SK-N-SH treated with all-trans-retinoic acid at 6 μM for 48 hours (cell line): Measurements from ENCODE around the gene TBC1D25.

Source experiments
- ATAC-seq: fragments of 200-7000 bp; cut with Tn5 transposase; 3 replicates; pipeline ENCODE4 v1.9.1; 2020; ENCODE audit warnings: mild to moderate bottlenecking, moderate library complexity
- BACH2 ChIP-seq: fragments of 250-450 bp; sonication (Bioruptor Pico); IDR thresholded peaks from 2 replicates; pipeline ENCODE4 v1.9.0; 2021; ENCODE audit warnings: mild to moderate bottlenecking, borderline replicate concordance
- CSDC2 ChIP-seq: fragments of 250-450 bp; sonication (Bioruptor Pico); IDR thresholded peaks from 2 replicates; pipeline ENCODE4 v1.5.0; 2020; ENCODE audit warnings: mild to moderate bottlenecking, moderate library complexity
- ESRRG ChIP-seq: fragments of 250-450 bp; sonication (Bioruptor Pico); IDR thresholded peaks from 2 replicates; pipeline ENCODE4 v1.6.1; 2021; ENCODE audit warnings: mild to moderate bottlenecking
- GLIS3 ChIP-seq: fragments of 250-450 bp; sonication (Bioruptor Pico); IDR thresholded peaks from 2 replicates; pipeline ENCODE4 v1.5.0; 2020; ENCODE audit warnings: mild to moderate bottlenecking, moderate library complexity
- ISL1 ChIP-seq: fragments of 250-450 bp; sonication (Bioruptor Pico); IDR thresholded peaks from 2 replicates; pipeline ENCODE4 v2.1.2; 2022; ENCODE audit warnings: mild to moderate bottlenecking, moderate library complexity
- OSR1 ChIP-seq: fragments of 250-450 bp; sonication (Bioruptor Pico); IDR thresholded peaks from 2 replicates; pipeline ENCODE4 v1.8.0; 2022; ENCODE audit warnings: moderate library complexity, mild to moderate bottlenecking, inconsistent platforms
- PATZ1 ChIP-seq: fragments of 250-450 bp; sonication (Bioruptor Pico); IDR thresholded peaks from 2 replicates; pipeline ENCODE4 v1.8.0; 2020; ENCODE audit warnings: mild to moderate bottlenecking, moderate library complexity, borderline replicate concordance
- POU6F1 ChIP-seq: fragments of 250-450 bp; sonication (Bioruptor Pico); IDR thresholded peaks from 2 replicates; pipeline ENCODE4 v1.8.0; 2021; ENCODE audit warnings: low read depth, mild to moderate bottlenecking, moderate library complexity, borderline replicate concordance
- PPARA ChIP-seq: fragments of 250-450 bp; sonication (Bioruptor Pico); IDR thresholded peaks from 2 replicates; pipeline ENCODE4 v1.5.0; 2020; ENCODE audit warnings: mild to moderate bottlenecking, borderline replicate concordance
- RARB ChIP-seq: fragments of 250-450 bp; sonication (Bioruptor Pico); IDR thresholded peaks from 2 replicates; pipeline ENCODE4 v1.8.0; 2021; ENCODE audit warnings: mild to moderate bottlenecking, moderate library complexity
- SNAI2 ChIP-seq: fragments of 250-450 bp; sonication (Bioruptor Pico); IDR thresholded peaks from 2 replicates; pipeline ENCODE4 v1.5.0; 2020; ENCODE audit warnings: mild to moderate bottlenecking, moderate library complexity
- TCF4 ChIP-seq: fragments of 250-450 bp; sonication (Bioruptor Pico); IDR thresholded peaks from 2 replicates; pipeline ENCODE4 v1.8.0; 2021; ENCODE audit warnings: mild to moderate bottlenecking, moderate library complexity, borderline replicate concordance
- TOX ChIP-seq: fragments of 250-450 bp; sonication (Bioruptor Pico); IDR thresholded peaks from 2 replicates; pipeline ENCODE4 v1.8.0; 2021; ENCODE audit warnings: mild to moderate bottlenecking, moderate library complexity, borderline replicate concordance
- ZC3H10 ChIP-seq: fragments of 250-450 bp; sonication (Bioruptor Pico); IDR thresholded peaks from 2 replicates; pipeline ENCODE4 v1.5.1; 2021; ENCODE audit warnings: mild to moderate bottlenecking, moderate library complexity
- ZFP3 ChIP-seq: fragments of 250-450 bp; sonication (Bioruptor Pico); IDR thresholded peaks from 2 replicates; pipeline ENCODE4 v1.5.0; 2020; ENCODE audit warnings: mild to moderate bottlenecking, moderate library complexity
- ZFP30 ChIP-seq: fragments of 450-650 bp; formaldehyde crosslinking; IDR thresholded peaks from 2 replicates; pipeline ENCODE4 v1.5.0; 2022; ENCODE audit warnings: mild to moderate bottlenecking, moderate library complexity
- ZNF565 ChIP-seq: fragments of 450-650 bp; formaldehyde crosslinking; conservative IDR thresholded peaks from 2 replicates; pipeline ENCODE4 v1.5.0; 2020; ENCODE audit warnings: low read depth, mild to moderate bottlenecking, moderate library complexity
- ZNF70 ChIP-seq: fragments of 450-650 bp; formaldehyde crosslinking; IDR thresholded peaks from 2 replicates; pipeline ENCODE4 v1.5.0; 2020; ENCODE audit warnings: mild to moderate bottlenecking, moderate library complexity
- TF ChIP-seq, protein P1 (sequence below): fragments of 250-450 bp; sonication (Bioruptor Pico); IDR thresholded peaks from 2 replicates; pipeline ENCODE4 v1.5.1; 2020; ENCODE audit warnings: low read depth, mild to moderate bottlenecking, moderate library complexity
- TF ChIP-seq, protein P2 (sequence below): fragments of 250-450 bp; sonication (Bioruptor Pico); IDR thresholded peaks from 2 replicates; pipeline ENCODE4 v1.5.1; 2021; ENCODE audit warnings: mild to moderate bottlenecking, moderate library complexity

The TBC1D25 gene

DNA sequence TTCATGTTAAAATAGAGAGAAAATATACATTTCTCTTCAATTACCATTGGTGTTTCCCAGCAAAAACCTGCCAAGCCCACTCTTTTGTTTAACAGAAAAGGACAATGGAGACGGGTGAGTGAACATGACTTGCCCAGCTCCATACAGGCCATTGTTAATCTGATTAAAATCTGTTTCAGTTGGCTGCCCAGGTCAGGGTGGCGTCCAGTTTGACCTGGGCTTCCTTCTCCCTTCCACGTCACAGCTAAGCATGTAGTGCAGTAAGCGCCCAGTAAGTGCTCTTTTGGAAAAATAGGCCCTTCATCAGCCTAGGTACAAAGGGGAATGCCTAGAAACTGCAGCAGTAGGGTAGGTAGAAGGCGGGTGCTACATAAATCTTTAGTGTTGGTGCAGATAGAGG, 32.3 kb upstream of the TBC1D25 start (continued):
- TF ChIP-seq, protein P1, sequence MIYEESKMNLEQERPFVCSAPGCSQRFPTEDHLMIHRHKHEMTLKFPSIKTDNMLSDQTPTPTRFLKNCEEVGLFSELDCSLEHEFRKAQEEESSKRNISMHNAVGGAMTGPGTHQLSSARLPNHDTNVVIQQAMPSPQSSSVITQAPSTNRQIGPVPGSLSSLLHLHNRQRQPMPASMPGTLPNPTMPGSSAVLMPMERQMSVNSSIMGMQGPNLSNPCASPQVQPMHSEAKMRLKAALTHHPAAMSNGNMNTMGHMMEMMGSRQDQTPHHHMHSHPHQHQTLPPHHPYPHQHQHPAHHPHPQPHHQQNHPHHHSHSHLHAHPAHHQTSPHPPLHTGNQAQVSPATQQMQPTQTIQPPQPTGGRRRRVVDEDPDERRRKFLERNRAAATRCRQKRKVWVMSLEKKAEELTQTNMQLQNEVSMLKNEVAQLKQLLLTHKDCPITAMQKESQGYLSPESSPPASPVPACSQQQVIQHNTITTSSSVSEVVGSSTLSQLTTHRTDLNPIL, result no peak
- no peak for TF ChIP-seq PPARA
- TF ChIP-seq BACH2 (CRISPR knock-in tag), result no peak
- TF ChIP-seq ZNF565 (CRISPR knock-in tag), result no peak
- no peak for TF ChIP-seq CSDC2 (CRISPR knock-in tag)
- TF ChIP-seq, protein P2, sequence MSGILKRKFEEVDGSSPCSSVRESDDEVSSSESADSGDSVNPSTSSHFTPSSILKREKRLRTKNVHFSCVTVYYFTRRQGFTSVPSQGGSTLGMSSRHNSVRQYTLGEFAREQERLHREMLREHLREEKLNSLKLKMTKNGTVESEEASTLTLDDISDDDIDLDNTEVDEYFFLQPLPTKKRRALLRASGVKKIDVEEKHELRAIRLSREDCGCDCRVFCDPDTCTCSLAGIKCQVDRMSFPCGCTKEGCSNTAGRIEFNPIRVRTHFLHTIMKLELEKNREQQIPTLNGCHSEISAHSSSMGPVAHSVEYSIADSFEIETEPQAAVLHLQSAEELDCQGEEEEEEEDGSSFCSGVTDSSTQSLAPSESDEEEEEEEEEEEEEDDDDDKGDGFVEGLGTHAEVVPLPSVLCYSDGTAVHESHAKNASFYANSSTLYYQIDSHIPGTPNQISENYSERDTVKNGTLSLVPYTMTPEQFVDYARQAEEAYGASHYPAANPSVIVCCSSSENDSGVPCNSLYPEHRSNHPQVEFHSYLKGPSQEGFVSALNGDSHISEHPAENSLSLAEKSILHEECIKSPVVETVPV (CRISPR knock-in tag), result no peak
- TF ChIP-seq, all 23 proteins: peak for 0

DNA sequence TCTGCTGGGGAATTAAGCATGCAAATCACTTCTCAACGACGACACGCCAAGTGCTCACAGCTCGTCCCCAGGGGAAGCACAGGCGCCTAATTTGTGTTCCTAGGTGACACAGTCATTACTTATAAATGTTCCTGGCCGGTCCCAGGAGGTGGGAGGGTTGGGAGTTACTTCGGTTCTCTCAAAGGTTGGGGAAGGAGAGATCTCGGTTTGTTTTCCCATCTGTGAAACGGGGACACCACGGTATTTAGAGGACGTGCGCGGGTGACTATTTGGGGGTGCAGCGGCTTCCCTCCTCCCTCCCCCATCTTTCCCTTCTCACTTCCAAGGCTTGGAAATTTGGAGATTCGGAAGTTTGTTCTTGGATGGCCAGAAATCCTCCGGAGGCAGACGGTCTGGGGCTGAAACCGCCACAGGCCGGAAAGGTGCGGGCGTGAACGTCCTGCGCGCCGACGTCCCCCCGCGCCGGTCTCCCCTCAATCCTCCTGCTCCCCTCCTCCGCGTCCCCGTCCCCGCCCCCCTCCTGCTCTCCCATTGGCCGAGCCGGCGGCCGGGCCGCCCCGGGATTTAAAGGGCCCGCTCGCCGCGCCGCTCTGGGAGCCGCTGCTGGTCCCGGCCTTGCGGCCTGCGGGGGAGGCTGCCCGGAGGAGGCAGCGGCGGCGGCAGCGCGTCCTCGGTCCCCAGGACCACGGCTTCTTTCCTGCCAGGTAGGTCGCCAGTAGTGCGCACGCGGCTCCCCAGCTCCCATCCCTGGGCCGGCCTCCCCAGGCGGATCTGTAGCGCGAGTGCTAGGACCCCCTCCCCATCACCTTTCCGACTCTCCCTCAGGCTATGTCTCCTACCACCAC, 30.9 kb upstream of the TBC1D25 start, which contains the start of gene PORCN:
PORCN (plus strand) TSS at position 593 of the 845 bp plus-strand sequence. CDS start 829 bp downstream, outside the sequence.
- peak; percentile 95 for ATAC-seq
- TF ChIP-seq TOX (no peak), ZNF70 (no peak), ZC3H10 (no peak), ZFP3 (CRISPR knock-in tag) (no peak), POU6F1 (CRISPR knock-in tag) (no peak), SNAI2 (CRISPR knock-in tag) (no peak), OSR1 (no peak), RARB (no peak), ISL1 (CRISPR knock-in tag) (no peak), TCF4 (CRISPR knock-in tag) (no peak), GLIS3 (CRISPR knock-in tag) (no peak), ZFP30 (no peak), ESRRG (no peak)
- TF ChIP-seq, protein P2 (CRISPR knock-in tag), result no peak
- TF ChIP-seq, protein P1, result no peak

DNA sequence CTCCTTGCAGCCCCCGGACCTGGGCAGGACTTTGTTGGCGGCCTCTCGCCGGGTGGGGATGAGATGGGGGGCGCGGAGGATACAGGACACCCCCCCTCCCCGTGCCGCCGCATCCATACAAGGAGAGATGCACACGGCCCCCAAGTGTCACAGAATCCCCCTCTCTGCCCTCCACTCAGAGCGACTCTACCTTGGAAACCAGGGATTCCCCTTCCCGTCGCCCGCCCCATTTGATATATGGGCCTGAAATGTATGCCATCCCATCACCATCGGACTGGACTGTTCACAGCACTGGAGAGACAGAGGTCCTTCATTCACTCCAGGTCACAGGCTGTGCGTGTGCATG, 30.3 kb upstream of the TBC1D25 start:
- peak; percentile 22 for ATAC-seq
- TF ChIP-seq RARB (no peak), ISL1 (CRISPR knock-in tag) (no peak), PPARA (no peak), PATZ1 (no peak), SNAI2 (CRISPR knock-in tag) (no peak), ZFP30 (no peak), OSR1 (no peak), ESRRG (no peak), BACH2 (CRISPR knock-in tag) (no peak), ZNF70 (no peak), TCF4 (CRISPR knock-in tag) (no peak), CSDC2 (CRISPR knock-in tag) (no peak)
